ENCODE data around the gene ACY1. TPM values are rescaled to one million over a fixed set of nuclear protein-coding genes. Genes with fewer than 3 reads are reported as not detected.

ACY1 gene
- total RNA-seq = 10 to 100 TPM; 27.8 to 28.8 TPM

GRCh38 chr3:51982838-51983577 is at the start of gene ACY1:
Gene ACY1 (plus strand): TSS chr3:51983535. CDS start chr3:51984065, 530 bp downstream.

GRCh38 chr3:51941798-51942602 is 41.3 kb upstream of the ACY1 start, which contains the start of the genes PARP3 and RRP9:
Gene PARP3 (plus strand): TSS chr3:51942363. CDS start chr3:51943356, 993 bp downstream.
Gene RRP9 (minus strand): TSS chr3:51941904. CDS start chr3:51941867, 37 bp downstream.

GRCh38 chr3:51955175-51955892 is 28.0 kb upstream of the ACY1 start, which contains the start of gene GPR62:
Gene GPR62 (plus strand): TSS chr3:51955381. CDS start chr3:51955653, 272 bp downstream.

GRCh38 chr3:51967384-51968169 is 15.8 kb upstream of the ACY1 start, which contains the start of gene PCBP4:
Gene PCBP4 (minus strand): TSS chr3:51967454. CDS start chr3:51961240, 6,214 bp downstream.

GRCh38 chr3:51974963-51975851 is 8.1 kb upstream of the ACY1 start, which contains the start of gene ABHD14A:
Gene ABHD14A (plus strand): TSS chr3:51975064. CDS start chr3:51975136, 72 bp downstream.

GRCh38 chr3:51995346-51996163 is 12.2 kb downstream of the ACY1 start, which contains the start of gene RPL29:
Gene RPL29 (minus strand): TSS chr3:51995895. CDS start chr3:51995461, 434 bp downstream.

Other genes with a start within 250 kb of the ACY1 start
- gene IQCF6, start 204.3 kb upstream of the ACY1 start, total RNA-seq = not detected
- not detected for gene IQCF2, start 121.9 kb upstream of the ACY1 start, total RNA-seq
- gene IQCF5, start 107.9 kb upstream of the ACY1 start, total RNA-seq = not detected
- gene IQCF1, start 80.2 kb upstream of the ACY1 start, total RNA-seq = not detected
- 10 to 100 TPM; 18.8 to 19.4 TPM for gene RRP9, start 41.6 kb upstream of the ACY1 start, total RNA-seq
- gene PARP3, start 41.2 kb upstream of the ACY1 start, total RNA-seq = 10 to 100 TPM; 22.1 to 23.2 TPM
- gene GPR62, start 28.2 kb upstream of the ACY1 start, total RNA-seq = not detected
- 10 to 100 TPM; 23.5 to 25.3 TPM for gene PCBP4, start 16.1 kb upstream of the ACY1 start, total RNA-seq
- gene ABHD14B, start 9.5 kb upstream of the ACY1 start, total RNA-seq = 10 to 100 TPM; 65.8 to 68.9 TPM
- 10 to 100 TPM; 13.2 to 14.1 TPM for gene ABHD14A, start 8.5 kb upstream of the ACY1 start, total RNA-seq
- gene RPL29, start 12.4 kb downstream of the ACY1 start, total RNA-seq = 1,000 to 10,000 TPM; 1,560 to 1,569 TPM
- gene DUSP7, start 73.0 kb downstream of the ACY1 start, total RNA-seq = 10 to 100 TPM; 43.2 to 44.0 TPM
- gene POC1A, start 170.9 kb downstream of the ACY1 start, total RNA-seq = 10 to 100 TPM; 19.1 to 20.2 TPM
- gene ALAS1, start 214.6 kb downstream of the ACY1 start, total RNA-seq = 10 to 100 TPM; 43.4 to 45.6 TPM
- under 1 TPM; 0.14 to 0.45 TPM for gene TLR9, start 242.1 kb downstream of the ACY1 start, total RNA-seq

All from activated naive CD4-positive, alpha-beta T cell treated with anti-CD3 and anti-CD28 coated beads, Interleukin-2, amount 10 ng/mL, durations not matched to agents 5 hours and 36 hours (primary cell).